Activated CD4-positive, alpha-beta memory T cell treated with anti-CD3 and anti-CD28 coated beads for 36 hours (primary cell): ENCODE measurements around the gene STRA6. TPM values are rescaled to one million over a fixed set of nuclear protein-coding genes. Genes with fewer than 3 reads are reported as not detected.

Experiments
- CTCF ChIA-PET: fragments of 350-600 bp; sonication (Branson Sonifier 250); formaldehyde crosslinking; loops from one replicate; lab custom pipeline; 2021; ENCODE audit warnings: antibody characterized with exemption, inconsistent platforms; lab: Charles Lee
- POLR2A ChIA-PET: fragments of 350-600 bp; sonication (Branson Sonifier 250); formaldehyde crosslinking; loops from one replicate; lab custom pipeline; 2021; ENCODE audit warnings: antibody characterized with exemption; lab: Charles Lee
- DNase-seq: peaks from one replicate; pipeline ENCODE4 v3.0.0-alpha.2; 2020
- H3K27ac Mint-ChIP-seq: one replicate; pipeline ENCODE4 v1.8.0; 2021; ENCODE audit warnings: mixed read lengths
- H3K27me3 Mint-ChIP-seq: one replicate; pipeline ENCODE4 v1.8.0; 2021; ENCODE audit warnings: mixed read lengths
- H3K36me3 Mint-ChIP-seq: one replicate; pipeline ENCODE4 v1.8.0; 2021; ENCODE audit warnings: mixed read lengths
- H3K4me1 Mint-ChIP-seq: one replicate; pipeline ENCODE4 v1.8.0; 2021; ENCODE audit warnings: low read depth, mixed read lengths
- H3K4me3 Mint-ChIP-seq: one replicate; pipeline ENCODE4 v1.8.0; 2021; ENCODE audit warnings: mild to moderate bottlenecking, mixed read lengths
- H3K9me3 Mint-ChIP-seq: one replicate; pipeline ENCODE4 v1.8.0; 2021; ENCODE audit warnings: mixed read lengths
- intact Hi-C: fragments of 100-400 bp; cut with micrococcal nuclease; formaldehyde crosslinking; loops from one replicate; pipeline ENCODE4 v1.15.1; 2023
- total RNA-seq, 2 experiments: library from RNA; stranded (reverse); gene quantifications; one replicate each; pipeline ENCODE4 v1.2.3, GENCODE V29; 2021

The STRA6 gene
- total RNA-seq, 2 experiments from 2014 or later, result not detected

- H3K9me3 Mint-ChIP-seq, result no peaks in the 10 kb centered on the region
- no peaks in the 10 kb centered on the region for H3K4me1 Mint-ChIP-seq
- CTCF ChIA-PET, result no interaction called here
- no peaks in the 10 kb centered on the region for H3K36me3 Mint-ChIP-seq
- no peak overlapping the region for H3K27ac Mint-ChIP-seq
- H3K27me3 Mint-ChIP-seq, result peaks cover 4% of the 10 kb centered on the region
- H3K4me3 Mint-ChIP-seq, result no peak overlapping the region
- intact Hi-C loops, result no loop called here
- DNase-seq, result no peak
- POLR2A ChIA-PET, result interaction anchor here (0.5 kb wide), 1 partner anchor 647 kb away, joined by 3 read pairs; no protein-coding TSS in a partner anchor
Observed at GRCh38 chr15:74180881-74181602, 21.5 kb downstream of the STRA6 start.

GRCh38 chr15:74179983-74180880 lies 22.4 kb downstream of the STRA6 start:
- no peak overlapping the region for H3K27ac Mint-ChIP-seq
- POLR2A ChIA-PET, result interaction anchor here (0.5 kb wide), 1 partner anchor 648 kb away, joined by 3 read pairs; no protein-coding TSS in a partner anchor
- no peaks in the 10 kb centered on the region for H3K4me1 Mint-ChIP-seq
- no peak for DNase-seq
- no peaks in the 10 kb centered on the region for H3K9me3 Mint-ChIP-seq
- intact Hi-C loops, result no loop called here
- H3K27me3 Mint-ChIP-seq, result peaks cover 4% of the 10 kb centered on the region
- no peaks in the 10 kb centered on the region for H3K36me3 Mint-ChIP-seq
- H3K4me3 Mint-ChIP-seq, result no peak overlapping the region
- CTCF ChIA-PET, result no interaction called here

- POLR2A ChIA-PET, result no interaction called here
- Mint-ChIP-seq H3K4me1 (no peaks in the 10 kb centered on the region), H3K9me3 (no peaks in the 10 kb centered on the region), H3K4me3 (no peak overlapping the region), H3K27me3 (peaks cover 4% of the 10 kb centered on the region), H3K27ac (no peak overlapping the region), H3K36me3 (no peaks in the 10 kb centered on the region)
- CTCF ChIA-PET, result no interaction called here
- no peak for DNase-seq
- intact Hi-C loops, result no loop called here
Observed at GRCh38 chr15:74179101-74179841, 23.3 kb downstream of the STRA6 start.

- CTCF ChIA-PET, result no interaction called here
- Mint-ChIP-seq H3K4me1 (no peaks in the 10 kb centered on the region), H3K27ac (no peak overlapping the region), H3K4me3 (no peak overlapping the region), H3K36me3 (no peaks in the 10 kb centered on the region), H3K9me3 (no peaks in the 10 kb centered on the region), H3K27me3 (peaks cover 4% of the 10 kb centered on the region)
- POLR2A ChIA-PET, result no interaction called here
- DNase-seq, result no peak
- intact Hi-C loops, result no loop called here
Observed at GRCh38 chr15:74178326-74179100, 24.1 kb downstream of the STRA6 start.

GRCh38 chr15:74176262-74177214 lies 26.0 kb downstream of the STRA6 start:
- H3K36me3 Mint-ChIP-seq, result no peaks in the 10 kb centered on the region
- H3K9me3 Mint-ChIP-seq, result no peaks in the 10 kb centered on the region
- intact Hi-C loops, result no loop called here
- ChIA-PET POLR2A (no interaction called here), CTCF (no interaction called here)
- peaks cover 4% of the 10 kb centered on the region for H3K27me3 Mint-ChIP-seq
- no peaks in the 10 kb centered on the region for H3K4me1 Mint-ChIP-seq
- DNase-seq, result no peak
- H3K4me3 Mint-ChIP-seq, result no peak overlapping the region
- no peak overlapping the region for H3K27ac Mint-ChIP-seq

- POLR2A ChIA-PET, result no interaction called here
- no peaks in the 10 kb centered on the region for H3K36me3 Mint-ChIP-seq
- intact Hi-C loops, result no loop called here
- DNase-seq, result no peak
- H3K4me3 Mint-ChIP-seq, result no peak overlapping the region
- no peak overlapping the region for H3K27ac Mint-ChIP-seq
- H3K4me1 Mint-ChIP-seq, result no peaks in the 10 kb centered on the region
- CTCF ChIA-PET, result no interaction called here
- H3K27me3 Mint-ChIP-seq, result peaks cover 4% of the 10 kb centered on the region
- H3K9me3 Mint-ChIP-seq, result no peaks in the 10 kb centered on the region
Observed at GRCh38 chr15:74175271-74176191, 27.1 kb downstream of the STRA6 start.

DNA sequence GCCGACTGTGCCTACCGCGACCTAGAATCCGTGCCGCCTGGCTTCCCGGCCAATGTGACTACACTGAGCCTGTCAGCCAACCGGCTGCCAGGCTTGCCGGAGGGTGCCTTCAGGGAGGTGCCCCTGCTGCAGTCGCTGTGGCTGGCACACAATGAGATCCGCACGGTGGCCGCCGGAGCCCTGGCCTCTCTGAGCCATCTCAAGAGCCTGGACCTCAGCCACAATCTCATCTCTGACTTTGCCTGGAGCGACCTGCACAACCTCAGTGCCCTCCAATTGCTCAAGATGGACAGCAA lies 27.7 kb downstream of the STRA6 start:
- Mint-ChIP-seq H3K27me3 (peaks cover 4% of the 10 kb centered on the region), H3K36me3 (no peaks in the 10 kb centered on the region), H3K27ac (no peak overlapping the region), H3K4me3 (no peak overlapping the region), H3K9me3 (no peaks in the 10 kb centered on the region), H3K4me1 (no peaks in the 10 kb centered on the region)
- POLR2A ChIA-PET, result no interaction called here
- no peak for DNase-seq
- CTCF ChIA-PET, result no interaction called here
- intact Hi-C loops, result no loop called here

- Mint-ChIP-seq H3K27ac (no peak overlapping the region), H3K27me3 (peaks cover 4% of the 10 kb centered on the region), H3K9me3 (no peaks in the 10 kb centered on the region), H3K4me3 (no peak overlapping the region), H3K36me3 (no peaks in the 10 kb centered on the region), H3K4me1 (no peaks in the 10 kb centered on the region)
- CTCF ChIA-PET, result no interaction called here
- POLR2A ChIA-PET, result no interaction called here
- DNase-seq, result no peak
- intact Hi-C loops, result no loop called here
Observed at GRCh38 chr15:74174219-74174957, 28.2 kb downstream of the STRA6 start.

GRCh38 chr15:74173380-74174218 lies 29.0 kb downstream of the STRA6 start, which contains the start of gene ISLR:
ISLR (plus strand) TSS chr15:74173710; CDS start chr15:74174859, 1,149 bp downstream.
- Mint-ChIP-seq H3K27ac (no peak within 1 kb of the TSS), H3K36me3 (no peaks in the 10 kb centered on the region), H3K27me3 (no peaks in the 10 kb centered on the region), H3K4me3 (no peak within 1 kb of the TSS), H3K4me1 (no peaks in the 10 kb centered on the region), H3K9me3 (no peaks in the 10 kb centered on the region)
- DNase-seq, result no peak
- ChIA-PET POLR2A (no interaction called here), CTCF (no interaction called here)
- intact Hi-C loops, result no loop called here
